ENCODE measurements around the gene DCAF11.
A peak's percentile ranks its signal among the peaks of the same experiment; 100 is the strongest.

Gene DCAF11

GRCh38 chr14:24098927-24099813, 15.4 kb upstream of the DCAF11 start:
- Histone ChIP-seq H2BK120ac (ENCODE audit: low read depth, low read length) (no peak overlapping the region), H3K27ac (ENCODE audit: low read length, poor library complexity, severe bottlenecking) (no peak overlapping the region), H3K14ac (ENCODE audit: low read length in 2 of 2) (no peak overlapping the region), H2BK15ac (ENCODE audit: low read depth, poor library complexity, severe bottlenecking) (no peak overlapping the region), H3K4me2 (ENCODE audit: low read length, poor library complexity, severe bottlenecking) (no peak overlapping the region), H3K18ac (ENCODE audit: low read depth in 1 of 2, low read length in 2 of 2) (no peak overlapping the region), H3K27me3 (ENCODE audit: control insufficient read depth in 1 of 2, insufficient read depth in 1 of 2, low read length in 2 of 2) (no peaks in the 10 kb centered on the region), H3K36me3 (ENCODE audit: control insufficient read depth in 1 of 2, insufficient read depth in 2 of 2, low read depth in 1 of 2, low read length in 2 of 2) (peaks cover 20 to 37% of the 10 kb centered on the region in 2 experiments), H2AFZ (ENCODE audit: low read depth, low read length) (no peak overlapping the region), H3K4me3 (ENCODE audit: insufficient read depth in 1 of 2, low read depth in 1 of 2, low read length in 2 of 2) (no peak overlapping the region), H3K4ac (ENCODE audit: low read depth in 1 of 2, low read length in 2 of 2) (no peak overlapping the region), H3K23ac (ENCODE audit: low read length in 2 of 2) (no peak overlapping the region), H3K79me1 (replicated peaks; ENCODE audit: low read length, poor library complexity, severe bottlenecking) (peaks cover 11% of the 10 kb centered on the region), H2BK12ac (ENCODE audit: low read length in 2 of 2) (no peak overlapping the region), H4K8ac (ENCODE audit: low read length) (no peak overlapping the region), H2BK5ac (ENCODE audit: low read depth, low read length, poor library complexity, severe bottlenecking) (no peak overlapping the region), H3K9ac (ENCODE audit: low read length) (no peak overlapping the region), H2AK5ac (ENCODE audit: low read length, severe bottlenecking) (no peak overlapping the region), H3K9me3 (ENCODE audit: control insufficient read depth, low read length) (no peaks in the 10 kb centered on the region), H3K4me1 (ENCODE audit: control insufficient read depth, insufficient read depth, low read depth, low read length) (peaks cover 10% of the 10 kb centered on the region), H4K91ac (ENCODE audit: low read length) (peak overlapping the region; percentile 1)
- WGBS, result 97% methylated on average over 17 of the region's 17 CpGs
- no peak for DNase-seq

DNA sequence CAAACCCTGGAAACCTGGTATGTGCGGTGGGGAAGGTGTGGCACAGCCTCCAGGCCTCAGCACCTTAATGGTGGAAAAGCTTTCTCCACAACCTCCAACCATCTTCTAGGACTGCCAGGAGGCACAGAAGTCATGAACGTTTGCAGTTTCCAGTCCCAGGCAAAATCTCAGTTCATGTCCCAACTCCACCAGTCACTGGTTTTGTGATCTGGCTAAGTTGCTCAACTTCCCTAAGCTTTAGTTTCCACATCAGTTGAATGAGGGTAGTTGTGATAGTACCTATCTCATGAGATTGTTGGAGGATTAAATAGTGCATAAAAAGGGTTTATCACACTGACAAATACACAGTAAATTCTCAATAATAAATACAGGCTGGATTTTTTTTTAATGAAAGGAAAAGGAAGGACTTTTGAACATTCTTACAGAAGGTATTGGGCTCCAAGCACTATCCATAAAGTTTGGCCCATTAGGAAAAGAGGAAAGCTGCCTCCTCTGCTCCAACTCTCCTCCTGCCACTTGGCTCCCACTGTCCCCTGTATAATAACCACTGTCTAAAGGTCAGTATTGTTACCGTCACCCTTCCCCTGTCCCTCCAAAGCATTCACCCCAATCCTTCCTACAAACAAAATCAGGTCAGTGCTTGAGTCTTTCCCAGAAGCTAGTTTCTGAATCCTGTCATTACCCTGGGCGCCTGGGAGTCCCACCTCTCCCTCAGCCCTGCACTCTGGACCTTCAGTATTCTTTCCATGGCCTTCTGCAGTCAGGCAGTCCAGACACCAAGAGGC, 14.2 kb upstream of the DCAF11 start:
- H3K9ac ChIP-seq (ENCODE audit: low read length), result no peak overlapping the region
- H3K4ac ChIP-seq (ENCODE audit: low read depth in 1 of 2, low read length in 2 of 2), result no peak overlapping the region
- H3K14ac ChIP-seq (ENCODE audit: low read length in 2 of 2), result no peak overlapping the region
- H3K9me3 ChIP-seq (ENCODE audit: control insufficient read depth, low read length), result no peaks in the 10 kb centered on the region
- no peak overlapping the region for H3K4me3 ChIP-seq (ENCODE audit: insufficient read depth in 1 of 2, low read depth in 1 of 2, low read length in 2 of 2)
- H3K27ac ChIP-seq (ENCODE audit: low read length, poor library complexity, severe bottlenecking), result no peak overlapping the region
- peaks cover 20 to 37% of the 10 kb centered on the region in 2 experiments for H3K36me3 ChIP-seq (ENCODE audit: control insufficient read depth in 1 of 2, insufficient read depth in 2 of 2, low read depth in 1 of 2, low read length in 2 of 2)
- no peak overlapping the region for H4K8ac ChIP-seq (ENCODE audit: low read length)
- H2BK5ac ChIP-seq (ENCODE audit: low read depth, low read length, poor library complexity, severe bottlenecking), result no peak overlapping the region
- no peak overlapping the region for H3K18ac ChIP-seq (ENCODE audit: low read depth in 1 of 2, low read length in 2 of 2)
- H4K91ac ChIP-seq (ENCODE audit: low read length), result no peak overlapping the region
- peaks cover 11% of the 10 kb centered on the region for H3K79me1 ChIP-seq (replicated peaks; ENCODE audit: low read length, poor library complexity, severe bottlenecking)
- H3K23ac ChIP-seq (ENCODE audit: low read length in 2 of 2), result no peak overlapping the region
- no peak overlapping the region for H2BK12ac ChIP-seq (ENCODE audit: low read length in 2 of 2)
- no peak for DNase-seq
- H3K4me2 ChIP-seq (ENCODE audit: low read length, poor library complexity, severe bottlenecking), result no peak overlapping the region
- H2AFZ ChIP-seq (ENCODE audit: low read depth, low read length), result no peak overlapping the region
- no peak overlapping the region for H2BK15ac ChIP-seq (ENCODE audit: low read depth, poor library complexity, severe bottlenecking)
- no peaks in the 10 kb centered on the region for H3K27me3 ChIP-seq (ENCODE audit: control insufficient read depth in 1 of 2, insufficient read depth in 1 of 2, low read length in 2 of 2)
- H2AK5ac ChIP-seq (ENCODE audit: low read length, severe bottlenecking), result no peak overlapping the region
- H3K4me1 ChIP-seq (ENCODE audit: control insufficient read depth, insufficient read depth, low read depth, low read length), result peaks cover 4% of the 10 kb centered on the region
- 93% methylated on average over 4 of the region's 4 CpGs for WGBS
- no peak overlapping the region for H2BK120ac ChIP-seq (ENCODE audit: low read depth, low read length)

GRCh38 chr14:24100982-24101494, 13.5 kb upstream of the DCAF11 start:
- H3K36me3 ChIP-seq (ENCODE audit: control insufficient read depth in 1 of 2, insufficient read depth in 2 of 2, low read depth in 1 of 2, low read length in 2 of 2), result peaks cover 20 to 37% of the 10 kb centered on the region in 2 experiments
- H3K4me1 ChIP-seq (ENCODE audit: control insufficient read depth, insufficient read depth, low read depth, low read length), result no peaks in the 10 kb centered on the region
- H3K4me2 ChIP-seq (ENCODE audit: low read length, poor library complexity, severe bottlenecking), result no peak overlapping the region
- DNase-seq, result no peak
- no peak overlapping the region for H3K18ac ChIP-seq (ENCODE audit: low read depth in 1 of 2, low read length in 2 of 2)
- H2BK120ac ChIP-seq (ENCODE audit: low read depth, low read length), result no peak overlapping the region
- no peak overlapping the region for H2BK15ac ChIP-seq (ENCODE audit: low read depth, poor library complexity, severe bottlenecking)
- no peak overlapping the region for H4K8ac ChIP-seq (ENCODE audit: low read length)
- no peak overlapping the region for H3K4ac ChIP-seq (ENCODE audit: low read depth in 1 of 2, low read length in 2 of 2)
- H3K9me3 ChIP-seq (ENCODE audit: control insufficient read depth, low read length), result no peaks in the 10 kb centered on the region
- no peak overlapping the region for H3K27ac ChIP-seq (ENCODE audit: low read length, poor library complexity, severe bottlenecking)
- no peak overlapping the region for H3K9ac ChIP-seq (ENCODE audit: low read length)
- no peaks in the 10 kb centered on the region for H3K27me3 ChIP-seq (ENCODE audit: control insufficient read depth in 1 of 2, insufficient read depth in 1 of 2, low read length in 2 of 2)
- no peak overlapping the region for H3K23ac ChIP-seq (ENCODE audit: low read length in 2 of 2)
- no peak overlapping the region for H3K14ac ChIP-seq (ENCODE audit: low read length in 2 of 2)
- no peak overlapping the region for H2AFZ ChIP-seq (ENCODE audit: low read depth, low read length)
- H4K91ac ChIP-seq (ENCODE audit: low read length), result no peak overlapping the region
- no peak overlapping the region for H2BK12ac ChIP-seq (ENCODE audit: low read length in 2 of 2)
- H3K79me1 ChIP-seq (replicated peaks; ENCODE audit: low read length, poor library complexity, severe bottlenecking), result peaks cover 8% of the 10 kb centered on the region
- no peak overlapping the region for H3K4me3 ChIP-seq (ENCODE audit: insufficient read depth in 1 of 2, low read depth in 1 of 2, low read length in 2 of 2)
- whole genome bisulfite sequencing, result 96% methylated on average over 3 of the region's 3 CpGs
- no peak overlapping the region for H2AK5ac ChIP-seq (ENCODE audit: low read length, severe bottlenecking)
- H2BK5ac ChIP-seq (ENCODE audit: low read depth, low read length, poor library complexity, severe bottlenecking), result no peak overlapping the region

Measured in mesenchymal stem cell (in vitro differentiated cells and primary cell).